Stimulated activated CD8-positive, alpha-beta memory T cell treated with anti-CD3 and anti-CD28 coated beads, Interleukin-15, amount 100 ng/mL, for 4 hours (primary cell): ENCODE measurements around the gene NF2.

Experiments used
- DNase-seq, 2 donors: peaks; one replicate each; pipeline ENCODE4 v3.0.0-alpha.2; 2020; ENCODE audit warnings: low read depth in 2 of 2

Gene NF2

DNA sequence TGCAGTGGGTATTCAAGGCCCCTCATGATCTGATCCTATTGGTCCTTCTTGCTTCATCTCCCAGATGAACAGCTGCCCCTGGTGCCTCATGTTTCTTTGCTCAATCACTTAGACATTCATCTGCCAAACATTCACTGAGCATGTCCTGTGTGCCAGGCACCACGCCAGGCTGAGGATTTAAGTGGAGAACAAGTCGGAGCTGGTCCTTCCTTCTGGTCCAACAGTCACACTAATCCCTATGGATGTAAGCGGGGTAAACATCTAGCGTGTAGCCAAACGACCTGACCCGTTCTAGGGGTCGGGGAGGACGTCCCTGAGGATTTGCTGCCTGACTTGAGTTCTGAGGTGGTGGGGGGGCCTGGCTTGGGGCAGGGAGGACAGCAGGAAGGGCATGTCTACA, 141.5 kb downstream of the NF2 start:
- no peak for DNase-seq

DNA sequence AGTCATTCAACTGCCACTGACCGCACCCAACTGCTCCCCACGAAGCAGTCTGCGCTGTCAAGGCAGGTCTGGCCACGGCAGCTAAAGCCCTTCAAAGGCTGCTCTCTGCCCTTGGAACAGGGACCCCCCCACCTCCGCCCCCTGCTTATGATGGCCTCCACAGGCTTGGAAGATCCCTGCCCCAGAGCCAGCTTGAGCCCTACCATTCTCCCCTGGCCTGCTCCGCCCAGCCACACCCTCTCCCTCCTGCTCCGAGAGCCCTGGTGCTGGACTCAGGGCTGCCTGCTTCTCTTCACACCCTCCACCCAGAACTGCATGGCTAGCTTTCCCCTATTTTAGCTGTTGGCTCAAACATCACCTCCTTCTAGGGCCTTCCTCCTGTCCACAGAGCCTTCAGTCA, 144.4 kb downstream of the NF2 start:
- no peak for DNase-seq
